Measurements from ENCODE around the gene TREH.

DNA sequence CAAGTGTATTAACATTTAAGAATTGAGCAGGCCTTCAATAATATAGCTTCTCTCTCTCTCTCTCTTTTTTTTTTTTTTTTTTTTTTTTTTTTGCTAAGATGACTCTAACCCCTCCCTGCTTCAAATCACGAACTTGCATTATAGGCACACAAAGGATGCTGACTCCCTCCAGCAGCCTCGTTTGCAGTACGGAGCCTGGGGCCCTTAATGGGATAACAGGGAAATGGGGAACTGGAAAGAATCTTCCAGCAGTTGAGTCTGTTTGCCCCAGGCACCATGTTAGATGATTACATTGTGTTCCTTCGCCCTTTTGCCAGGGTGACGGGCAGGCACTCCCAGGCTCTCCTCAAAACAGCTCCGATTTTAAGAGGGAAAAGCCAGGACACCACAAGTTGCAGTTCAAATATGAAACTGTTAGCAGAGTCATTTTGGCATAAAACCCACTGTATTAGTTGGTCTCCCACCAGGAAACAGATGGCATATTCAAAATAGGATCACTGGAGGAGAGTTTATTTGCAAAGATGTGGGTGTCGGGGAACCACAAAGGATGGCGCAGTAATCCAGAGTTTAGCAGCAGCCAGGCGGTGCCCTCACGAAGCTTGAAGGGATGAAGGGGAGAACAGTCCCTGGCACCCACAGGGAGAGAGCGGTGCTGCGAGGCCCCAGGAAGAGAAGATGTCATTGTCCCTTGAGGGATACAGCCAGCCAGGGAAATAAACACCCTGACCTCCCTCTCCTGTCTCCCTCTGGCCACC is 26.5 kb upstream of the TREH start:
- no peak for TF ChIP-seq BHLHE40 (IDR thresholded peaks at IDR 0.05; ENCODE audit: borderline replicate concordance)
- TF ChIP-seq FOXK2 (IDR thresholded peaks at IDR 0.05) = no peak
- TF ChIP-seq ZNF384 (IDR thresholded peaks at IDR 0.05) = no peak
- no peak for TF ChIP-seq FOXM1 (IDR thresholded peaks at IDR 0.05; ENCODE audit: borderline replicate concordance)
- no peak for TF ChIP-seq ELF4 (IDR thresholded peaks at IDR 0.05)

Data from HEK293T (cell line).